CD4-positive, alpha-beta T cell treated with Interleukin-12 subunit alpha and Interleukin-12 subunit beta, for 1 hour (primary cell): ENCODE measurements around the gene CSN1S1.
"Not testable (repeated sequence)": the region's sequence is repeated elsewhere in the genome, so short reads cannot be mapped to it uniquely, and the experiment has no call there.

Source experiments
- DNase-seq: peaks from one replicate; pipeline ENCODE4 v3.0.0-alpha.2; 2020

CSN1S1 gene

GRCh38 chr4:69930768-69931167 is at the start of gene CSN1S1:
TSS of gene CSN1S1 (plus strand) at chr4:69931068. CDS start at chr4:69932556, 1,488 bp downstream.
- no peak for DNase-seq

DNA sequence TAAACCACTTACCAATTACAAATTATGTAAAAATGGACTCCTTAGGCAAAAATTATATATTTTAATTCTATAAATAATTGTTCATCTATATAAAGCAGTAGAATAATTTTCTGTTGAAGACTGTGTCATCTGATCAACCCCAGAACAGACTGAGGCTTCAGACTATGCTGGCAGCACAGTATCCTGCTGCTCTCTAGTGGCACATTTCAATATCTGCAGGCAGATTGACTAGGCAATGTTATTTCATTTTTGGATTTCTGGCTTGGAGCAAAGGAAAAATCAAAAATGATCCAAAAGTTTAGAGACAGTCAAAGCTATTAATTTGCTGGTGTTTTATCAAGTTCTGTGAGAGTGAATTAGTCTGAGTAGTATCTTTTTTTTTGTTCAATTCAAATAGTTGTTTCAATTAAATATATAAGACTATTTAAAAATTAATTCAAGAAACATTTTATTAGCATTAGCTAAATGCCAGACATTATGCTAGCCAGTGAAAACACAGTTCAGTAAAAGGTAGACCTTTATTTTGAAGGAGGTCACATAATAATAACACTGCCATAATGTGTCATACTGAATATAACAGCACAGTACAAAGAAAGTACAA is 49.6 kb upstream of the CSN1S1 start:
- peak; percentile 37 for DNase-seq

GRCh38 chr4:69882150-69882549 is 48.7 kb upstream of the CSN1S1 start:
- no peak for DNase-seq

- DNase-seq, result no peak
Observed at GRCh38 chr4:69888336-69888735, 42.5 kb upstream of the CSN1S1 start.

DNA sequence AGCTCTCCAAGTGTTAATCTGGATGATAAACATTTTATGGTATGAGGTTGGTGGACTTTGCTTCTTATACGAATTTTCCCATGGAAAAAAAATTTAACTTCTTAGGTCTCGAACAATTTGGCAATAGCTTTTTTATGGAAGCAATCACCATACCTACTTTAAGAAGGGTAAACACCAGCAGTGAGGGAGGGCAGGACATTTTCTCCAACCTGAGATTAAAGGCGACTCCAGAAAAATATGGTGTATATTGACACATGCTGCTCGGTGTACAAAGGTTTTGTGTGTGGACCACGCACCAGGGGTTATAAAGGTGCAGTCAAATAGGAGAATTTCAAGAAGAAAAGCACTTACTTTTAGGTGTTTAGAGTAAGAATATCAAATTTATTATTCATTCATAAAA is 36.7 kb upstream of the CSN1S1 start:
- no peak for DNase-seq

DNA sequence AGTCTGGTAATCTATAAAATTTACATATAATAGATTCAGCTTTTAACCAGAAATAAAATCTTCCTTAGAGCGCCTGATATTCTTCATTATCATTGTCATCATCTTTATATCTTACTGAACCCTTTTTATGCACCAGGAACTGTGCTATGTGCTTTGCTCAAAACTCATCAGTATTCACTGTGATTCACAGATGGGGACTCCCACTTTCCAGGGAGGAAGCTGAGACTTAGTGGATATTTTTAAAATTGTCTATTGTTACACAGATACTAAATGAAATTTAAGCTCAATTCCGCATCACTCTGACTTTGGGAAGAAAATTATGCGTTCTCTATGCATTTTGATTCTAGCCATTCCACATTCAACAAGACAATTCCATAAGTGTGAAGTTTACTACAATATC is 36.1 kb upstream of the CSN1S1 start:
- no peak for DNase-seq

GRCh38 chr4:69896530-69897116 is 34.2 kb upstream of the CSN1S1 start:
- DNase-seq, result no peak

DNA sequence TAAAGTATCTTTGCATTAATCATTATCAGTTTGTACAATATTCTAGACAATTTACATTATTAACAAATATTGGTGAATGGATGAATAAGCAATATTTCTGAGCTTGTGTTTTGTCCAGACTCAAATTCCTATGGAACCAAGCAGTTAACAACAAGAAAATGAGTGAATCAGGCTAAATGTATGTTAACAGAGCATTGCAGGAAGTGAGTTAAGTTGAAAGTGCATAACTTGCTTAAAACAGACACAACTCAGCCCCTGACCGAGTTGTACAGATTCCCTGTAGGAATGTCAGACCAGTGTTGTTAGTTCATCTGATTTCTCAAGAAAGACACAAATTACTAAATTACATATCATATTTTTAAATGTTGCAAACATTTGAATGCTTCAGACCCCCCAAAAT is 23.7 kb upstream of the CSN1S1 start:
- no peak for DNase-seq

DNA sequence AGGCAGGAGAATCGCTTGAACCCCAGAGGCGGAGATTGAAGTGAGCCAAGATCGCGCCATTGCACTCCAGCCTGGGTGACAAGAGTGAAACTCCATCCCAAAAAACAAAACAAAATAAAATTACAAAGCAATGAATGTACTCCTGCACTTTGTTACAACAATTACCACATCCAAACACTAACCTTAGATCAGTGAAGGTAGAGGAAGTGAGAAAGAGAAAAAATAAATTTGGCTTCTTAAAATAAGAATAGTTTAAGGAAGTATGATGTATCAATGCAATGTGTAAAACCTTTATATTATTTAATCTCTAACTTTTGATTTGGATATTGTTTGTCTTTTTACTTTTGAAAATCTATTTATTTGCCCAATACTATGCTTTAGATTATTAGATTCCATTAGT is 21.7 kb upstream of the CSN1S1 start:
- no peak for DNase-seq

GRCh38 chr4:69910016-69910782 is 20.7 kb upstream of the CSN1S1 start:
- no peak for DNase-seq

- DNase-seq, result no peak
Observed at GRCh38 chr4:69920874-69921273, 10.0 kb upstream of the CSN1S1 start.

DNA sequence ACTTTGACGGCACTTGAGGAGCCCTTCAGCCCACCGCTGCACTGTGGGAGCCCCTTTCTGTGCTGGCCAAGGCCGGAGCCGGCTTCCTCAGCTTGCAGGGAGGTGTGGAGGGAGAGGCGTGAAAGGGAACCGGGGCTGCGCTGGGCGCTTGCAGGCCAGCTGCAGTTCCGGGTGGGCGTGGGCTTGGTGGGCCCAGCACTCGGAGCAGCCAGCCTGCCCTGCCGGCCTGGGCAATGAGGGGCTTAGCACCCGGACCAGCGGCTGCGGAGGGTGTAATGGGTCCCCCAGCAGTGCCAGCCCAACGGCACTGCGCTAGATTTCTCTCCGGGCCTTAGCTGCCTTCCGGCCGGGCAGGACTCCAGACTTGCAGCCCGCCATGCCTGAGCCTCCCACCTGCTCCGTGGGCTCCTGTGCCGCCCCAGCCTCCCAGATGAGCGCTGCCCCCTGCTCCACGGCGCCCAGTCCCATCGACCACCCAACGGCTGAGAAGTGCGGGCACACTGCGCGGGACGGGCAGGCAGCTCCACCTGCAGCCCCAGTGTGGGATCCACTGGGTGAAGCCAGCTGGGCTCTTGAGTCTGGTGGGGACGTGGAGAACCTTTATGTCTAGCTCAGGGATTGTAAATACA is 7.0 kb upstream of the CSN1S1 start:
- DNase-seq, result not testable (repeated sequence)

DNA sequence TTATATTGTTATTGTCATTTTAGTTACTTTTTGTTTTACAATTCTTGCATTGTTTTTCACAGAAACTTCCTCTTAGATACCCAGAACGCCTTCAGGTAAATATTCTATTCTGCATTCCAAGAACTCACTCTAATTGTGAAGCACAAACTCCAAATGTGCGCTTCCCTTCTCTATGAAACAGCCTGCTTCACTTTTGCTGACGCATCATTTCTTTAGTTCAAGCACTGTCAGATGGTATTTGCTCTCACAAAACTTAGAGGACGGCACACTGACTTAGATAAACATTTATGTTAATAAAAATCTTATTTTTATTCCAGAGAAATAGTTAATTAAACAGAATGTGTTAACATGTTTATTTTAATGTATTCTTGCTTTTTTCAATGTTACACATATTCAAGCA is 3.3 kb downstream of the CSN1S1 start:
- DNase-seq, result no peak

GRCh38 chr4:69936566-69936965 is 5.7 kb downstream of the CSN1S1 start:
- DNase-seq, result no peak

GRCh38 chr4:69951602-69952001 is 20.7 kb downstream of the CSN1S1 start:
- DNase-seq, result no peak

- no peak for DNase-seq
Observed at GRCh38 chr4:69957209-69957608, 26.3 kb downstream of the CSN1S1 start.

DNA sequence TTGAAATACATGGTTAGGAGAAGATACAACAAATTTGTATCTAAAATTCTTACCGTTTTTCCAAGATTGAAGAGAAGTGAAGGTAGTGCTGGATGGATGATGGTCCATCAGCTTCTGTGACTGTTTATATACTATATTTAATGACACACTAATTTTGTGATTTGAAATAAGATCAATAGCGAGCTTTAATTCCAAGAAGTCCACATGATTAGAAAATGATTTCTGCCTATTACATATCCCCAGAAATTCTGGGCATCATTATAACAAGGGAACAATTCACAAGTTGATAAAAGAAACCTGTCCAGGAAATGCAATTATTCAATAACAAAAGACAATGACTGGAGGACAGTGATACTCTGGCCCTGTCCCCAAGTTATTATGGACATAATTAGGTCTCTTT is 34.8 kb downstream of the CSN1S1 start, which contains the start of gene CSN2:
TSS of gene CSN2 (minus strand) at position 101 of the 400 bp plus-strand sequence. CDS start 4,733 bp downstream, outside the sequence.
- DNase-seq, result no peak

DNA sequence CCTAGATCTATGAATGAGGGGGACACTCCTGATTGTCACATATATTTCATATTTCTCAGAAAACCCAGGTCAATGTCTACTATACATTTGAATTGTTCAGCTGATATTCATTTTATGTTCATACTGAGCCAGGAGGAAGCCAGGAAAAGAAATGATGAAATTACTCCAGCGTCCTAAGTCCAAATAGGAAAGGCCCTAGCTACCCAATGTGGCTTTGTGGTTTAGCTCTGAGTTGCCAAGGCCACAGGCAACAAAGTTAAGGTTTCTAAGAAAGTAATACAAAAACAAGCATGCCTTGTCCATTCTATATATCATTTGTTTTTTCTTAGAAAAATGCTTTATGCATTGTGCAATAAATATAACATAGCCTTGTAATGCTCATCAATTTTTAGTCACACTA is 39.2 kb downstream of the CSN1S1 start:
- no peak for DNase-seq

GRCh38 chr4:69974631-69975030 is 43.8 kb downstream of the CSN1S1 start:
- DNase-seq, result no peak

DNA sequence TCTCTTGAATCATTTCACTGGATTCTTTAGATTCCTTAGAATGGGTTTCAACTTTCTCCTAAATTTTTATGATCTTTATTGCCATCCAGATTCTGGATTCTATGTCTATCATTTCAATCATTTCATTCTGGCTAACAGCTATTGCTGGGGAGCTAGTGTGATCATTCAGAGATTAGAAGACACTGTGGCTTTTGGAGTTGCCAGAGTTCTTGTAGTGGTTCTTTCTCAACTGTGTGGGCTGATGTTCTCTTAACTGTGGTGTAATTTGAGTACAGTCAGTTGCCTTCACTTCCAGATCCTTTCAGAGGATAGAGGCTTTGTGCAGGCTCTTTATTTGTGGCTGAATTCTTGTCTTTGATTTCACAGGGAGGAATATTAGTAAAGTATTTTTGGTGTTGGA is 46.7 kb downstream of the CSN1S1 start:
- no peak for DNase-seq

GRCh38 chr4:69984030-69984443 is 53.2 kb downstream of the CSN1S1 start:
- DNase-seq, result no peak

GRCh38 chr4:69986663-69987062 is 55.8 kb downstream of the CSN1S1 start:
- no peak for DNase-seq

DNA sequence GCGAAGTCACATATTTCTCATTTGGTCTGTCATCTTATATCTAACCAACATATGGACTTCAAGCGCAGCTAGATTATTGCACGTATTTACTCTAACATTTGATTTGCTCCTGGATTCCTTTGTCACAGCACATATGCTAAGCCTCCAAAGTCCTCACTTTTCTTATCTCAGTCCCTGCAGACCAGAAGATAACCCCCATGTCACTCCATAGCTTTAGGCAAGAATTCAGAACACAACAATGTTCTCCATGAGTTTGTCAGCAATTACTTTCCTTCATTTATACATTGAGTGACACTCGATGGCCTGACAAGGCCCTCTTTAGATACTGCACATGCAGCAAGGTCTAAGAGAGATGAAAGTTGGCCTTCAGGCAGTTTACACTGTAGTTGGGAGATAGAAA is 60.1 kb downstream of the CSN1S1 start:
- no peak for DNase-seq

DNA sequence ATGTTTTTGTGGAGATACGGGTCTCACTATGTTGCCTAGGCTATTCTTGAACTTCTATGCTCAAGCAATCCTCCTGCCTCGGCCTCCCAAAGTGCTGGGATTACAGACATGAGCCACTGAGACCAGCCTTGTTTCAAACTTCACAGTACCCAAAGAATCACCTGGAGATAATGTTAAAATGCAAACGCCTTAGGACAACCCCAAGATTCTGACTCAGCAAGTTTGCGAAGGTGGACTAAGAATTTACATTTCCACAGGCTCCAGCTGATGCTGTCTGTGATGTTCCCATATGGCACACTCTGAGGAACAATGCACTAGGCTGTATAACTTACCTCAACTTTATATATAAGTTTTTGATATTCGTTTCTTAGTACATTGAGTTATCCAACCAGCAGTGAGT is 63.9 kb downstream of the CSN1S1 start:
- DNase-seq, result no peak
